Nephron progenitor cell (in vitro differentiated cells): ENCODE results near the gene SLFN5.

Experiments used
- DNase-seq: peaks from one replicate; pipeline ENCODE4 v3.0.0; 2021
- H3K27ac Mint-ChIP-seq: 2 replicates; pipeline ENCODE4 v1.8.0; 2021; ENCODE audit warnings: mild to moderate bottlenecking, moderate library complexity, mixed read lengths
- H3K27me3 Mint-ChIP-seq: 2 replicates; pipeline ENCODE4 v1.8.0; 2021; ENCODE audit warnings: mild to moderate bottlenecking, low read depth, mixed read lengths; ENCODE audit not compliant: poor library complexity
- H3K36me3 Mint-ChIP-seq: 2 replicates; pipeline ENCODE4 v1.8.0; 2021; ENCODE audit warnings: low read depth, mixed read lengths
- H3K4me1 Mint-ChIP-seq: 2 replicates; pipeline ENCODE4 v1.8.0; 2021; ENCODE audit warnings: mixed read lengths
- H3K4me3 Mint-ChIP-seq: 2 replicates; pipeline ENCODE4 v1.8.0; 2021; ENCODE audit warnings: mild to moderate bottlenecking, moderate library complexity, mixed read lengths
- H3K9me3 Mint-ChIP-seq: 2 replicates; pipeline ENCODE4 v1.8.0; 2021; ENCODE audit warnings: mild to moderate bottlenecking, moderate library complexity, mixed read lengths
- CTCF ChIP-seq: fragments of 200-600 bp; sonication (generic); IDR thresholded peaks from 2 replicates; pipeline ENCODE4 v1.5.0; 2021; ENCODE audit warnings: antibody characterized with exemption

SLFN5 gene

GRCh38 chr17:35214192-35214591 lies 28.7 kb upstream of the SLFN5 start:
- Mint-ChIP-seq H3K27ac (no peak overlapping the region), H3K4me3 (no peak overlapping the region), H3K27me3 (peaks cover 40% of the 10 kb centered on the region), H3K4me1 (no peaks in the 10 kb centered on the region), H3K9me3 (no peaks in the 10 kb centered on the region), H3K36me3 (no peaks in the 10 kb centered on the region)
- no peak for DNase-seq
- TF ChIP-seq CTCF = no peak

DNA sequence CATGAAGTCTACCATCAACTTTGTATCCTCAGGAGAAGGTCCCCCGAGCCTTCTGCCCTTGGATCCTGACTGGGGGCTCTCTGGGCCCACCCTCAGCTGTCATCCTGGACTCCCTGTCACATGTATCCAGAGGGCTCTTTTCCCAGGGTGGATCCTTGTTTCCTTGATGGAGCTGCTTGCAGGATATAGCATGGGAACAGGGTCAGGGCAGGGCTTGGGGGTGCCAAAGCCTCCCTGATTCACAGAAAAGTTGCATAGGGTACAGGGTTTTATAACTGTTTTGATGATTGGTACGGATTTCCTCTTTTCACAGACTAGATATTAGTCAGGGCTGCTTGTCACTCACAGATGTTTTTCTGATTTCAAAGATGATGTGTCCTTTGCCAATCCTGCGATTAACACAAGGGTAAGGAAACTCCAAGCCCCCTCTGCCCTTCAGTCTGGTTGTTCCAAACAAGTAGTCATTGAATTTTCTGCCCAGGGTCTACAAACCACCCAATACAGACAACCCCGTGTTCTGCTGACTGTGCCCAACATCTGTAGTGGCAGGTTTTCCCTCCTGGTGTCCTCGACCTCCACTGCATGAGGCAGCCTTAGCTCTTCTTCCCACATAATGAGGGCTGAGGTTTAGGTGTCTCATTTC lies 28.1 kb upstream of the SLFN5 start:
- DNase-seq = no peak
- no peaks in the 10 kb centered on the region for H3K9me3 Mint-ChIP-seq
- H3K4me1 Mint-ChIP-seq = no peaks in the 10 kb centered on the region
- H3K4me3 Mint-ChIP-seq = no peak overlapping the region
- H3K36me3 Mint-ChIP-seq = no peaks in the 10 kb centered on the region
- peaks cover 36% of the 10 kb centered on the region for H3K27me3 Mint-ChIP-seq
- no peak overlapping the region for H3K27ac Mint-ChIP-seq
- TF ChIP-seq CTCF = no peak

- no peak overlapping the region for H3K4me3 Mint-ChIP-seq
- no peak for TF ChIP-seq CTCF
- DNase-seq = no peak
- no peaks in the 10 kb centered on the region for H3K4me1 Mint-ChIP-seq
- H3K36me3 Mint-ChIP-seq = no peaks in the 10 kb centered on the region
- no peaks in the 10 kb centered on the region for H3K9me3 Mint-ChIP-seq
- peaks cover 26% of the 10 kb centered on the region for H3K27me3 Mint-ChIP-seq
- H3K27ac Mint-ChIP-seq = no peak overlapping the region
Measured at GRCh38 chr17:35217107-35217506, 25.8 kb upstream of the SLFN5 start.

- peaks cover 18% of the 10 kb centered on the region for H3K27me3 Mint-ChIP-seq
- H3K9me3 Mint-ChIP-seq = no peaks in the 10 kb centered on the region
- no peaks in the 10 kb centered on the region for H3K36me3 Mint-ChIP-seq
- no peak for DNase-seq
- no peak overlapping the region for H3K27ac Mint-ChIP-seq
- no peak for TF ChIP-seq CTCF
- H3K4me3 Mint-ChIP-seq = no peak overlapping the region
- no peaks in the 10 kb centered on the region for H3K4me1 Mint-ChIP-seq
Measured at GRCh38 chr17:35218915-35219314, 24.0 kb upstream of the SLFN5 start.

DNA sequence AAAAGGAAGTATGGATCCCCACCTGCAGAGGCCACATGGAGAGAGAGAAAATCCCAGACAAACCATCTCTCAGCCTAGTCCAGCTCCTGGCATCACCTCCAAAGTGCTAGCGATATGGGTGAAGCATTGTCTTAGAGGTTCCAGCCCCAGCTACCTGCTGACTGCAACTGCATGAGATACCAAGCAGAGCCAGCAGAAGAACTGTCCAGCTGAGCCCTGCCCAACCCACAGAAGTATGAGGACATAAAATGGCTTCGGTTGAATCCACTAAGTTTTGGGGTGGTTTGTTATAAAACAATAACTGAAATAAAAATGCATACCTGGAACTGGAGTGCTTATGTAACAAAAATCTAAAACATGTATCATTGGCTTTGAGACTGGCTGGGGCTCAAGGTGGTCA lies 20.4 kb upstream of the SLFN5 start:
- Mint-ChIP-seq H3K9me3 (no peaks in the 10 kb centered on the region), H3K27me3 (peaks cover 21% of the 10 kb centered on the region), H3K4me3 (no peak overlapping the region), H3K36me3 (no peaks in the 10 kb centered on the region), H3K27ac (no peak overlapping the region), H3K4me1 (no peaks in the 10 kb centered on the region)
- no peak for TF ChIP-seq CTCF
- no peak for DNase-seq

DNA sequence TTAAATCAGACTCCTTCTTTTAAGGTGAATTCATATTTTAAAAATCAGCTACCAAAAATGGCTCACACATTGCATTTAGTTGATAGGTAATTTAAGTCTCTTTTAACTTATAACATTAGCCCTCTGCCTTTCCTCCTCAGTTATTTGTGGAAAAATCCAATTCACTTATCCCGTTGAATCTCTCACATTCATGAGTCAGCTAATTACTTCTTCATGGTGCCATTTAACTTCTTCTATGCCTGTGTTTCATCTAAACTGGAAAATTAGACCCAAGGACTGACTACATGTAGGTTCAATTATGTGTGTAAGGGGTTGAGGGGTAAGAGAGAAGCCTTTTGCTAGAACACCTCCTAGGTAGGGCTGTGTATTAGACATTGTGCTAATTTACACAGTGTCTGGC lies 18.4 kb upstream of the SLFN5 start:
- Mint-ChIP-seq H3K4me3 (no peak overlapping the region), H3K27ac (no peak overlapping the region), H3K36me3 (no peaks in the 10 kb centered on the region), H3K4me1 (no peaks in the 10 kb centered on the region), H3K9me3 (no peaks in the 10 kb centered on the region), H3K27me3 (peaks cover 29% of the 10 kb centered on the region)
- no peak for TF ChIP-seq CTCF
- no peak for DNase-seq
